Thymus (tissue), 11 donors: ENCODE results near the gene GRID1. TPM values are rescaled to one million over a fixed set of nuclear protein-coding genes. Genes with fewer than 3 reads are reported as not detected.

ENCODE experiments used
- DNase-seq, 9 donors: peaks; one replicate each; pipeline ENCODE4 v3.0.0-alpha.2; 2013; ENCODE audit warnings: low spot score in 9 of 9, low read depth in 6 of 9, missing footprints in 1 of 9
- H3K27ac ChIP-seq, 2 donors: one replicate each; pipeline ENCODE4 v1.5.1; 2013; ENCODE audit warnings: control low read depth in 1 of 2, low read depth in 1 of 2, low read length in 1 of 2, mild to moderate bottlenecking in 1 of 2, moderate library complexity in 1 of 2
- H3K27me3 ChIP-seq, 2 donors: one replicate each; pipeline ENCODE4 v1.5.1; 2013; ENCODE audit warnings: low read length in 1 of 2; ENCODE audit not compliant: control insufficient read depth in 2 of 2, insufficient read depth in 1 of 2
- H3K36me3 ChIP-seq, 2 donors: one replicate each; pipeline ENCODE4 v1.5.1; 2013; ENCODE audit warnings: low read length in 1 of 2, mild to moderate bottlenecking in 1 of 2, moderate library complexity in 1 of 2; ENCODE audit not compliant: control insufficient read depth in 2 of 2, insufficient read depth in 2 of 2
- H3K4me1 ChIP-seq, 2 donors: one replicate each; pipeline ENCODE4 v1.5.1; 2013; ENCODE audit warnings: low read length in 2 of 2; ENCODE audit not compliant: control insufficient read depth in 2 of 2, insufficient read depth in 2 of 2
- H3K4me3 ChIP-seq, 2 donors: one replicate each; pipeline ENCODE4 v1.5.1; 2013; ENCODE audit warnings: low read length in 2 of 2, control low read depth in 1 of 2, mild to moderate bottlenecking in 1 of 2
- H3K9me3 ChIP-seq, 2 donors: one replicate each; pipeline ENCODE4 v1.5.1; 2013; ENCODE audit warnings: low read length in 1 of 2, mild to moderate bottlenecking in 1 of 2; ENCODE audit not compliant: control insufficient read depth in 2 of 2, insufficient read depth in 1 of 2
- WGBS: extraction: QIAGEN DNeasy Blood & Tissue Kit; methylation state at CpG from one replicate; pipeline ENCODE4 v1.1.7; 2013; 5-methylcytosine and 5-hydroxymethylcytosine counted together
- polyA plus RNA-seq: library from polyadenylated mRNA; stranded (reverse); fragments of 200-250 nt; gene quantifications from one replicate; pipeline ENCODE4 v1.2.3, GENCODE V29; 2013
- total RNA-seq: library from RNA; stranded (reverse); fragments of 120-200 nt; gene quantifications from one replicate; pipeline ENCODE4 v1.2.4, GENCODE V29; 2013
- donor health status: healthy.

Gene GRID1
- total and polyA plus RNA-seq, 2 donors: 0.33 to 0.46 TPM

- Histone ChIP-seq H3K27me3 (no peaks in the 10 kb centered on the region), H3K27ac (no peak overlapping the region), H3K9me3 (no peaks in the 10 kb centered on the region), H3K36me3 (no peaks in the 10 kb centered on the region), H3K4me1 (peaks cover 3 to 14% of the 10 kb centered on the region in 2 donors), H3K4me3 (no peak overlapping the region)
- 88% methylated on average over 2 of the region's 2 CpGs for WGBS
- no peak for DNase-seq
Measured at GRCh38 chr10:86013568-86013967, 353.0 kb downstream of the GRID1 start.

- no peaks in the 10 kb centered on the region for H3K9me3 ChIP-seq
- H3K27ac ChIP-seq: no peak overlapping the region
- no peak overlapping the region for H3K4me3 ChIP-seq
- H3K36me3 ChIP-seq: no peaks in the 10 kb centered on the region
- H3K27me3 ChIP-seq: no peaks in the 10 kb centered on the region
- H3K4me1 ChIP-seq: no peaks in the 10 kb centered on the region
- DNase-seq: no peak
- WGBS: 89% methylated on average over 6 of the region's 6 CpGs
Measured at GRCh38 chr10:86007171-86007570, 359.4 kb downstream of the GRID1 start.

GRCh38 chr10:86004337-86004736 lies 362.3 kb downstream of the GRID1 start:
- 52% methylated on average over 1 of the region's 1 CpG for WGBS
- Histone ChIP-seq H3K4me1 (no peaks in the 10 kb centered on the region), H3K4me3 (no peak overlapping the region), H3K27ac (no peak overlapping the region), H3K36me3 (no peaks in the 10 kb centered on the region), H3K9me3 (no peaks in the 10 kb centered on the region), H3K27me3 (no peaks in the 10 kb centered on the region)
- DNase-seq: no peak

- H3K27ac ChIP-seq: no peak overlapping the region
- H3K9me3 ChIP-seq: no peaks in the 10 kb centered on the region
- H3K27me3 ChIP-seq: no peaks in the 10 kb centered on the region
- no peaks in the 10 kb centered on the region for H3K4me1 ChIP-seq
- H3K4me3 ChIP-seq: no peak overlapping the region
- 85% methylated on average over 3 of the region's 3 CpGs for WGBS
- no peak for DNase-seq
- H3K36me3 ChIP-seq: no peaks in the 10 kb centered on the region
Measured at GRCh38 chr10:86003201-86003621, 363.4 kb downstream of the GRID1 start.

GRCh38 chr10:86001521-86001920 lies 365.1 kb downstream of the GRID1 start:
- Histone ChIP-seq H3K4me1 (no peaks in the 10 kb centered on the region), H3K9me3 (no peaks in the 10 kb centered on the region), H3K4me3 (no peak overlapping the region), H3K36me3 (no peaks in the 10 kb centered on the region), H3K27ac (no peak overlapping the region), H3K27me3 (no peaks in the 10 kb centered on the region)
- WGBS: 85% methylated on average over 2 of the region's 2 CpGs
- no peak for DNase-seq

GRCh38 chr10:85997544-85997943 lies 369.1 kb downstream of the GRID1 start:
- Histone ChIP-seq H3K9me3 (no peaks in the 10 kb centered on the region), H3K27me3 (no peaks in the 10 kb centered on the region), H3K27ac (no peak overlapping the region), H3K4me3 (no peak overlapping the region), H3K36me3 (no peaks in the 10 kb centered on the region), H3K4me1 (no peaks in the 10 kb centered on the region)
- no peak for DNase-seq
- 97% methylated on average over 3 of the region's 3 CpGs for WGBS

GRCh38 chr10:85995791-85996190 lies 370.8 kb downstream of the GRID1 start:
- Histone ChIP-seq H3K27ac (no peak overlapping the region), H3K36me3 (no peaks in the 10 kb centered on the region), H3K9me3 (no peaks in the 10 kb centered on the region), H3K27me3 (no peaks in the 10 kb centered on the region), H3K4me3 (no peak overlapping the region), H3K4me1 (no peaks in the 10 kb centered on the region)
- WGBS: 33% methylated on average over 3 of the region's 3 CpGs
- peak in 1 of 9 donors; percentile 21 for DNase-seq

GRCh38 chr10:85993840-85994507 lies 372.6 kb downstream of the GRID1 start:
- Histone ChIP-seq H3K4me1 (no peaks in the 10 kb centered on the region), H3K27ac (no peak overlapping the region), H3K4me3 (no peak overlapping the region), H3K27me3 (no peaks in the 10 kb centered on the region), H3K9me3 (no peaks in the 10 kb centered on the region), H3K36me3 (no peaks in the 10 kb centered on the region)
- no peak for DNase-seq
- WGBS: 82% methylated on average over 6 of the region's 6 CpGs

- Histone ChIP-seq H3K27ac (no peak overlapping the region), H3K36me3 (no peaks in the 10 kb centered on the region), H3K9me3 (no peaks in the 10 kb centered on the region), H3K27me3 (no peaks in the 10 kb centered on the region), H3K4me3 (no peak overlapping the region), H3K4me1 (no peaks in the 10 kb centered on the region)
- no peak for DNase-seq
- 98% methylated on average over 1 of the region's 1 CpG for WGBS
Measured at GRCh38 chr10:85993140-85993539, 373.5 kb downstream of the GRID1 start.
